HepG2 (cell line): ENCODE results near the gene MFSD12. TPM values are rescaled to one million over a fixed set of nuclear protein-coding genes. Genes with fewer than 3 reads are reported as not detected.
"Not testable (repeated sequence)": the region's sequence is repeated elsewhere in the genome, so short reads cannot be mapped to it uniquely, and the experiment has no call there.

ENCODE experiments used
- ATAC-seq: fragments of 200-7000 bp; cut with Tn5 transposase; 3 replicates; pipeline ENCODE4 v1.9.1; 2020; ENCODE audit warnings: mild to moderate bottlenecking, moderate library complexity
- BruUV-seq: library from RNA; stranded (reverse); fragments of 400-500 nt; replicated peaks from 2 replicates; lab custom pipeline; 2021; lab: Mats Ljungman, UMichigan
- CTCF ChIA-PET: fragments of 300-600 bp; formaldehyde crosslinking; extraction: SDS; loops from one replicate; lab custom pipeline; 2021; ENCODE audit warnings: low total read pairs, inconsistent platforms, low intra/inter-chr PET ratio; lab: Yijun Ruan, JAX
- POLR2A ChIA-PET: fragments of 350-600 bp; sonication (Branson Sonifier 250); formaldehyde crosslinking; loops from one replicate; lab custom pipeline; 2020; ENCODE audit warnings: antibody characterized with exemption, inconsistent platforms; lab: Yijun Ruan, JAX
- DNase-seq: peaks from one replicate; pipeline ENCODE4 v3.0.0-alpha.2; 2015; ENCODE audit warnings: low spot score
- FAIRE-seq: peaks from 3 replicates; lab custom pipeline; 2011; peaks lifted over from hg19 to GRCh38; lab: Jason Lieb, UNC
- H2AFZ ChIP-seq: one replicate; pipeline ENCODE4 v1.6.1; 2011; ENCODE audit warnings: low read length, inconsistent platforms
- H3K27ac ChIP-seq: fragments of 300-600 bp; 3 replicates; pipeline ENCODE4 v1.8.0; 2011; ENCODE audit warnings: mixed run types, mild to moderate bottlenecking, mixed read lengths, low read length, inconsistent platforms; ENCODE audit not compliant: insufficient read depth; ENCODE audit errors: extremely low read length
- H3K27me3 ChIP-seq, 2 experiments: fragments of 200-600 bp in 1 of 2; 2 replicates in 1 of 2; 3 replicates in 1 of 2; pipeline versions ENCODE4 v1.6.0 to v1.8.0; 2011; ENCODE audit warnings: low read length in 2 of 2, mild to moderate bottlenecking in 2 of 2, moderate library complexity in 2 of 2, inconsistent platforms in 1 of 2; ENCODE audit not compliant: insufficient read depth in 2 of 2, control insufficient read depth in 1 of 2
- H3K36me3 ChIP-seq, 2 experiments: fragments of 200-600 bp in 1 of 2; replicated peaks in 1 of 2; 2 replicates in 1 of 2; 3 replicates in 1 of 2; pipeline versions ENCODE4 v1.5.1 to v1.8.0; 2011; ENCODE audit warnings: low read length in 2 of 2, inconsistent platforms in 1 of 2; ENCODE audit not compliant: insufficient read depth in 2 of 2, control insufficient read depth in 1 of 2
- H3K4me1 ChIP-seq: 2 replicates; pipeline ENCODE4 v1.5.1; 2012; ENCODE audit warnings: low read length, inconsistent platforms; ENCODE audit not compliant: insufficient read depth
- H3K4me2 ChIP-seq: 2 replicates; pipeline ENCODE4 v1.6.0; 2011; ENCODE audit warnings: low read depth, low read length, inconsistent platforms
- H3K4me3 ChIP-seq, 3 experiments: fragments of 200-600 bp in 1 of 3; sonication (generic), shearing (Covaris generic) in 1 of 3; replicated peaks in 1 of 3; 2 replicates each; pipeline ENCODE4 v1.5.1; 2011 to 2016; ENCODE audit warnings: low read length in 3 of 3, inconsistent platforms in 2 of 3, low read depth in 2 of 3, mild to moderate bottlenecking in 2 of 3, control low read depth in 1 of 3, mixed read lengths in 1 of 3; ENCODE audit not compliant: insufficient read depth in 1 of 3
- H3K79me2 ChIP-seq: one replicate; pipeline ENCODE4 v1.6.1; 2011; ENCODE audit warnings: low read length, inconsistent platforms; ENCODE audit not compliant: insufficient read depth
- H3K9ac ChIP-seq: 2 replicates; pipeline ENCODE4 v1.6.0; 2011; ENCODE audit warnings: mild to moderate bottlenecking, low read depth, low read length, inconsistent platforms; ENCODE audit not compliant: insufficient read depth
- H3K9me3 ChIP-seq: 2 replicates; pipeline ENCODE4 v1.5.1; 2012; ENCODE audit warnings: mild to moderate bottlenecking, low read length
- H4K20me1 ChIP-seq: 2 replicates; pipeline ENCODE4 v1.6.0; 2011; ENCODE audit warnings: inconsistent platforms, mild to moderate bottlenecking, low read length, moderate library complexity; ENCODE audit not compliant: insufficient read depth
- ATF3 ChIP-seq: sonication (generic); formaldehyde crosslinking; IDR thresholded peaks from 2 replicates; pipeline ENCODE4 v1.4.0; 2020; ENCODE audit warnings: missing genetic modification reagents
- FOXK1 ChIP-seq: sonication (generic); formaldehyde crosslinking; IDR thresholded peaks from 2 replicates; pipeline ENCODE4 v1.4.0; 2020; ENCODE audit warnings: low read depth, missing genetic modification reagents, borderline replicate concordance
- KMT2A ChIP-seq: sonication (generic); formaldehyde crosslinking; IDR thresholded peaks from 2 replicates; pipeline ENCODE4 v1.4.0; 2020; ENCODE audit warnings: missing genetic modification reagents
- REXO4 ChIP-seq: sonication (generic); formaldehyde crosslinking; IDR thresholded peaks from 2 replicates; pipeline ENCODE4 v1.8.0; 2022; ENCODE audit warnings: missing genetic modification reagents, mild to moderate bottlenecking, borderline replicate concordance
- ZNF20 ChIP-seq: sonication (generic); formaldehyde crosslinking; IDR thresholded peaks from 2 replicates; pipeline ENCODE4 v1.4.0; 2020; ENCODE audit warnings: mild to moderate bottlenecking, moderate library complexity, missing genetic modification reagents
- ZNF570 ChIP-seq: sonication (generic); formaldehyde crosslinking; IDR thresholded peaks from 2 replicates; pipeline ENCODE4 v1.4.0; 2020; ENCODE audit warnings: mild to moderate bottlenecking, missing genetic modification reagents, borderline replicate concordance
- WGBS: methylation state at CpG from one replicate; pipeline ENCODE4 v1.1.6; 2017; ENCODE audit warnings: low lambda C conversion rate; 5-methylcytosine and 5-hydroxymethylcytosine counted together
- in situ Hi-C: cut with HindIII; loops from 2 replicates; pipeline ENCODE4 v1.10.0; 2017; ENCODE audit warnings: low pct_unique_long_range_greater_than_20kb; ENCODE audit not compliant: extremely low pct_ligation_motif_present
- intact Hi-C: fragments of 100-400 bp; cut with micrococcal nuclease; formaldehyde crosslinking; loops from one replicate; pipeline ENCODE4 v1.10.0; 2022; ENCODE audit not compliant: unreplicated experiment
- polyA plus RNA-seq, 8 experiments: library from polyadenylated mRNA; depleted of rRNA in 3 of 8; stranded (reverse) in 7 of 8; unstranded in 1 of 8; fragments of >200 nt; fragmentation: Illumina TruSeq in 4 of 8; extraction: Trizol in 4 of 8; gene quantifications; 2 replicates each; pipeline versions ENCODE4 v1.2.1 to v1.2.3, GENCODE V29; 2011 to 2016; ENCODE audit warnings: low read depth in 4 of 8, missing spikeins in 1 of 8, mixed read lengths in 1 of 8; ENCODE audit not compliant: insufficient read depth in 1 of 8
- total RNA-seq, 5 experiments: library from RNA; depleted of rRNA; stranded (reverse); fragments of >200 nt; fragmentation: Illumina TruSeq; extraction: Trizol; gene quantifications; 2 replicates each; pipeline ENCODE4 v1.2.3, GENCODE V29; 2016; ENCODE audit warnings: low read depth in 1 of 5

The MFSD12 gene
- total and polyA plus RNA-seq, 2 of the 13 experiments (the other 11 are each of a cell fraction or from before 2014, with no cell fraction given), result 27.2 to 29.1 TPM

- Histone ChIP-seq H3K9ac (no peak overlapping the region), H3K9me3 (no peaks in the 10 kb centered on the region), H3K79me2 (no peaks in the 10 kb centered on the region), H4K20me1 (no peaks in the 10 kb centered on the region), H3K4me3 (no peak overlapping the region), H3K4me2 (no peak overlapping the region), H3K27me3 (no peaks in the 10 kb centered on the region), H3K4me1 (no peaks in the 10 kb centered on the region), H2AFZ (no peak overlapping the region), H3K36me3 (peaks cover 23 to 36% of the 10 kb centered on the region in 2 experiments), H3K27ac (no peak overlapping the region)
- DNase-seq (no peak), ATAC-seq (no peak), FAIRE-seq (no peak)
- ChIA-PET CTCF (no interaction called here), POLR2A (no interaction called here)
- 98% methylated on average over 12 of the region's 12 CpGs for WGBS
- intact Hi-C loops (no loop called here), in situ Hi-C loops (no loop called here)
- BruUV-seq, result no TSS peak
- TF ChIP-seq REXO4, result no peak
- no peak for TF ChIP-seq FOXK1
- TF ChIP-seq ATF3 (CRISPR knock-in tag), result no peak
- TF ChIP-seq ZNF20 (CRISPR knock-in tag), result no peak
- no peak for TF ChIP-seq ZNF570 (CRISPR knock-in tag)
- no peak for TF ChIP-seq KMT2A (CRISPR knock-in tag)
Observed at GRCh38 chr19:3530389-3530788, 27.0 kb downstream of the MFSD12 start.

- H3K4me2 ChIP-seq, H3K4me3 ChIP-seq, H3K9me3 ChIP-seq, DNase-seq, H3K27me3 ChIP-seq, H4K20me1 ChIP-seq, intact Hi-C loops, H3K9ac ChIP-seq, H2AFZ ChIP-seq, FAIRE-seq, ATAC-seq, CTCF ChIA-PET, H3K79me2 ChIP-seq, in situ Hi-C loops, POLR2A ChIA-PET, H3K27ac ChIP-seq, H3K4me1 ChIP-seq, BruUV-seq: not testable (repeated sequence)
- 97% methylated on average over 7 of the region's 7 CpGs for WGBS
- peaks cover 26 to 39% of the 10 kb centered on the region in 2 experiments for H3K36me3 ChIP-seq
Observed at GRCh38 chr19:3529299-3529698, 28.1 kb downstream of the MFSD12 start.
